Inferior parietal cortex (tissue), 1 donor: ENCODE data around the gene IFNA2.
"Not testable (repeated sequence)": the region's sequence is repeated elsewhere in the genome, so short reads cannot be mapped to it uniquely, and the experiment has no call there.

Experiments
- DNase-seq: peaks from one replicate; pipeline ENCODE4 v3.0.0-alpha.2; 2016; ENCODE audit errors: extremely low spot score

Gene IFNA2

DNA sequence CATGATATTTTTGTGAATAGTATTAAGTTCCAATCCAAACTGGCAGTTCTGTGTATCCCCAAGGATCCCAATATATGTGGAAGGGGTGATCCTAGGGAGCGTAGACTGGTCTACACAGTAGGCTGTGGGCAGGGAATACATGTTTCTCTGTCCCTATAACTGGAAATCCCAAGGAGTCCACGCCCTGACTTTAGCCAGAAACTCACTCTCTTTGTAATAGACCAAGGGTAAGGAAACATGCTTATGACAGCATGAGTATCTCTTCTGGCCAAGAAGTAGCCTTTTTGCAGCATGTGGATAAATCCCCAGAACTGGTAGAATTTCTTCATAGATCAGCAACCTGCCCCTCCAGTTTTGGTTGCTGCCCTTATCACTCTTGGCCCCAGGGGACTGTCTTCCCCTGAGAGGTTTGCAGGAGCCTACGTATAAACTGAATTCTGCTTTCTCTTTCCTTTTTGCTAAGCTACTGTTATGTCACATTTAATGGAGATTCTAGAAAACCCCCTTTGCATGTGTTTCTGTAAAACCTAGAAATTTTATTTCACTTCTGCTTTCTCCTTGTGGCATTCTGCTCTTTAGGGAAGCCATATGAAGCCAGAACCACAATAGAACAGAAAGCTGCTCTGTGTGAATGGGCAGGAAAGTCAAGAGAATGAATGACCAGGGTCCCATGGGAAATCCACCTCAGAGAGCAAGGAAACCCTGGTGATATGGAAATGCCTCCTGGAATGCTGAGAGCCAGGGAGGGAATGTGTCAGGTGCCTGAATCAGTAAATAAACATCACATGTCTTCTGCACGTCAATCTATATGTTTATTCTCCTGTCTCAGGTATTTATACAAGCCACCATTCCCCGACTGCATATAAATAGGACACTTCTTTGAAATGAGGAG is 3.5 kb downstream of the IFNA2 start:
- DNase-seq: no peak

DNA sequence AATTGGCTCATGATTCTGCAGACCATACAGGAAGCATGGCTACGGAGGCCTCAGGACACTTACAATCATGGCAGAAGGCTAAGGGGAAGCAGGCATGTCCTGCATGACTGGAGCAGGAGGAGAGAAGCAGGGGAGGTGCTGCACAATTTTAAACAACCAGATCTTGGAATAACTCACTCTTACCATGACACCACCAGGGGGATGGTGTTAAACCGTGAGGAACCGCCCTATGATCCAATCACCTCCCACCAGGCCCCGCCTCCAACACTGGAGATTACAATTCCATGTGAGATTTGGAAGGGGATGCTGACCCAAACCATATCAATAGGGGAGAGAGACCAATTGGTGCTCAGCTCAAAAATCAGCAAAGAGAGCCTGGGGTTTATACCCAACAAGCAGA is 13.7 kb downstream of the IFNA2 start:
- DNase-seq: not testable (repeated sequence)

DNA sequence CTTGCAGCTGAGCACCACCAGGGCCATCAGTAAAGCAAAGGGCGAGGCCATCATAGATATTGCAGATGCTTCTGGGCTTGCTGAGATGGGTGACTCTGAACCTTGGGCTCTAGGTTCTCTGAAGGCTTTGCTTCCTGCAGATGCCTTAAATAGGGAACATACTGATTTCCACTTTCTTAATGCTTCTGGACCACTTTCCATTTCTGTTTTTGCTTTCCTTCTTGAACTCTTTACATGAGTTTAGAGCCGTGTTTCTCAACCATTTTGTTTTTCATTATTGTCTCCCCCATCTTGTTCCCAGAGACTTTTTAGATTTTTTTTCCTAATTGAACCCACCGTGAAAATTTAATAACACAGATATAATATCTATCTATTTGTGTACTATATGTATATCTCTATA is 17.2 kb downstream of the IFNA2 start, which contains the start of gene IFNA13:
Gene IFNA13, minus strand, starts transcription at position 101 of the 400 bp plus-strand sequence. Its CDS starts 47 bp downstream, at position 54.
- DNase-seq: no peak

DNA sequence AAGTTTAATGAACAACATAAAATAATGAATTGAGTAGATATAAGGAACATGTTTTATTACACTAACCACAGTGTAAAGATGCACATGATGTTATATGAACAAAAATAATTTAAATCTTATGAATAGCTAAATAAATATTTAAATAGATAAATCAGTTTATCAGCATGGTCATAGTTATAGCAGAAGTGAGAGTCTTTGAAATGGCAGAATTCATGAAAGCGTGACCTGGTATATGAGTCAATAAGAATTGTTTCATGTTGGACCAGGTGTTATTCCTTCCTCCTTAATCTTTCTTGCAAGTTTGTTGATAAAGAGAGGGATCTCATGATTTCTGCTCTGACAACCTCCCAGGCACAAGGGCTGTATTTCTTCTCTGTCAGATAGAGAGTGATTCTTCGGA is 18.0 kb downstream of the IFNA2 start:
- DNase-seq: not testable (repeated sequence)

GRCh38 chr9:21362287-21362686 is 22.9 kb downstream of the IFNA2 start:
- no peak for DNase-seq

DNA sequence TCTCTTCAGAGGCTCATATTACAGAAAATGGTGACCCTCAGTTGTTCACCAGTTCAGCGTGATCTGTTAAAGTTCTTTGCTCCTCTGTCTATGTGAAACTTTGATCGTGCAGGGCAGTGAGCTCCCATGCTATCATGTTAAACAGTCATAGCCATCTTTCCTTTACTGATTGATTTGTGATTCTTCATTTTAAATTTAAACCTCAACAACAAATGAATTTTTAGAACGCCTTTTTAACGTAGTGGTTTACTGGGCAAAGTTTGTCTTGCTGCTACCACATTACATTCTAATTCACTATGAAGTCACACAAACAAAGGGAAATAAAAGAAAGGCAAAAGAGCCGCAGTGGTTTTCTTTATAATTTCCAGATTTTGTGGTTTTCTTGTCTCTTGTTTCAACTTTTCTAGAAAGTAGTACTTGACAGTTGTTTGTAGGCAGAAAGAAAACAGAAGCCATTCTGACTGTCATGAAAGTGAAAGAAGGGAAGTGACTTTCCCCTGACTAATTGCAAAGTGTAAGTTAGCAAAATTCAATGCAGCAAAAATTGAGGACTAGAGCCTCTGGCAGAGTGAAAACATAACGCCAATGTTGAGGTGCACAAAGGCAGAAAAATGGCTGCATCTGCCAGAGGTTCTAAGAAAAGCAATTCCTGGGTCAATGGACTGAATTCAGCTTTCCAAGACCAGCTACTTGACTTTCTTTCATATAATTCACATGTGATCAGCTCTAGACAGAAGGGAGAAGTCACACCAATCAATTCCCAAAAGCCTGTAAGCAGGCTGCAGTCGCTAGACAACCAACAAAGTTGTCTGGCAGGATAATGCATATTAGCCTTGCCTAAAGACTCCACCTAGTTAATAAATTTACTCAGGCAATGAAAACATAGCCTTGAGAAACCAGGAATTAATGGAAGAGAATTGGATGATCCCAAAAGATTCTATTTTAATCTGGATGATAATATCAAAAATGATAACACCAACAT is 27.4 kb downstream of the IFNA2 start:
- no peak for DNase-seq

DNA sequence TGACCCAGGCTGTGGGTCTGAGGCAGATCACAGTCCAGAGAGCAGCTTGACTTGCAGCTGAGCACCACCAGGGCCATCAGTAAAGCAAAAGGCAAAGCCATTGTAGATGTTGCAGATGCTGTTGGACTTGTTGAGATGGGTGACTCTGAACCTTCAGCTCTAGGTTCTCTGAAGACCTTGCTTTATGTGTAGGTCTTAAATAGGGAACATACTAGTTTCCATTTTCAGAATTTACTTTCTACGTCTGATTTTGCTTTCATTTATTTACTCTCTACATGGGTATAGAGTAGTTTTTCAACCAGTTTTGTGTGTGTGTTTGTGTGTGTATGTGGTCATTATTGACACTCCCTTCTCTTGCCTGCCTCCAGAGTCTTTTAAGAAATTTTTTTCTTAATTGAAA is 34.4 kb downstream of the IFNA2 start, which contains the start of gene IFNA6:
Gene IFNA6, minus strand, starts transcription at position 101 of the 400 bp plus-strand sequence. Its CDS starts 0 bp downstream, at position 101.
- no peak for DNase-seq

- DNase-seq: no peak
Observed at GRCh38 chr9:21348430-21348970, 36.7 kb downstream of the IFNA2 start.

- DNase-seq: no peak
Observed at GRCh38 chr9:21340735-21341134, 44.5 kb downstream of the IFNA2 start.

DNA sequence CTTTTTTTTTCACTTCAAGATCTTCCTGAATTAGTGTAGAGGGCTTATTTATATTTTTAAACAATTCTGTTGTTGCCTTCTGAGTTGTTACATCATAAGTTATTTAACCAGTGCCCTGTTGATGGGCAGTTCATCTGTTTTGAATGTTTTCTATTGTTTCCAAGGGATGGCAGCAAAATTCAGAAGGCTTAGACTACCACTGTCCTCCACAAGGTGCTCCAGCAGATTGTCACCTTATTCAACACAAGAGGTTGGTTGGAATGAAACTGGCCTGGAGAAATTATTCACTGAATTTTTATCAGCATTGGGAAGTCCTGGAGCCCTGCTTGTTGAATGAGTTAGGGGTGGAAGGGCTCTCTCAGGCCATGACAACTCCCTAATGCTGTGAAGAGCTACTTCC is 48.7 kb downstream of the IFNA2 start:
- DNase-seq: no peak

DNA sequence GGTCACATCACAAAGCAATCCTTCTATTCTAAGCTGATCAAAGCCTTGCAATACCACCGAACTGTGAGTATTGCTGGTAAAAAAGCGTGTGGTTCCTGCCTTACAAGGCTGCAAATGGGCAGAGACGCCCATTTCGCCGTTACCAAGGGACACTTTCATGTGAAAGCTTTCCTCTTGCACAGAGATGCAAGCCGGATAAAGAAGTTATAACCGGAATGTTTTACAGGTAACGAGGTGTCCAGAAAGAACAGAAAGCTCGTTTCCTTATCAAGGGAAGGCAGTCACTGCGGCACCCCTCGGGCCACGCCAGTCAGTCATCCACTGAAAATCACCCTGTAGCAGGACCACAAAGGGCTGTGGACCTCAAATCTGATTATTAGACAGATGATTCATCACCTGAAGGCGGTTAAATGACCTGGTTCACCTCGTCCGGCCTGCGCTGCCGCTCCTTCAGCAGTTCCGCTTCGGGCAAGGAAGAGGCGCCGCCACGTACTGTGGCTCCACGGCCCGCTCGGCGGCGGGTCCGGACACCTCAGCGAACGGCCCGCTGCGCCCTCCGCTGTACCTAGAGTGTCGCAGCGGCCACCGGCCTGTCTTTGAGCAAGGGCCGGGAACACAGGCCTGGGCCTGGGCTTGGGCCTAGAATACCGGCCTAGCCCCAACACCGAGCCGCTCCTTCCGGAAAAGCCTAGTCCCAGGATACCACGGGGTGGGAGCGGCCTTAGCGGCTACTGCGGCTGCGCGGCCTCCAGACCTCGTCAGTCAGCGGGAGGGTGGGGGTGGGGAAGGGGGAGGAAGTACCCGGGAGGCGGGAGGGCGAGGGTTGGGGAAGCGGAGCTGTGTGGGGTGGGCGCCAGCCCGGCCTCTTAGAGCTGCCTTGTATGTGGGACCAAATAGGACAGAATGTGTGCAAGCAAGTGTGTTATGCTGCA is 50.2 kb downstream of the IFNA2 start, which contains the start of gene KLHL9:
Gene KLHL9, minus strand, starts transcription at position 704 of the 932 bp plus-strand sequence. Its CDS starts 545 bp downstream, at position 159.
- DNase-seq: peak; percentile 91
